Panc1 (cell line): ENCODE measurements around the gene TMEM165. TPM values are rescaled to one million over a fixed set of nuclear protein-coding genes. Genes with fewer than 3 reads are reported as not detected.
A peak's percentile ranks its signal among the peaks of the same experiment; 100 is the strongest.

Experiments used
- ATAC-seq: fragments of 200-7000 bp; cut with Tn5 transposase; 2 replicates; pipeline ENCODE4 v1.9.1; 2020; ENCODE audit warnings: mild to moderate bottlenecking, moderate library complexity
- BruUV-seq: library from RNA; stranded (reverse); fragments of 400-500 nt; replicated peaks from 2 replicates; lab custom pipeline; 2021; lab: Mats Ljungman, UMichigan
- CTCF ChIA-PET: fragments of 300-600 bp; sonication (Branson Sonifier 250); formaldehyde crosslinking; loops from one replicate; lab custom pipeline; 2022; ENCODE audit warnings: antibody characterized with exemption; lab: Charles Lee
- POLR2A ChIA-PET: fragments of 300-600 bp; sonication (Branson Sonifier 250); formaldehyde crosslinking; loops from one replicate; lab custom pipeline; 2022; ENCODE audit warnings: antibody characterized with exemption; lab: Charles Lee
- DNase-seq: peaks from one replicate; pipeline ENCODE4 v3.0.0-alpha.2; 2010; ENCODE audit warnings: low read depth, low spot score
- H3K27ac ChIP-seq: 2 replicates; pipeline ENCODE4 v1.5.1; 2011; ENCODE audit warnings: mild to moderate bottlenecking, low read length, inconsistent platforms
- H3K27me3 ChIP-seq: fragments of 200-500 bp; sonication (Bioruptor generic); 2 replicates; pipeline ENCODE4 v1.6.0; 2014; ENCODE audit warnings: low read length, inconsistent platforms; ENCODE audit not compliant: control insufficient read depth, insufficient read depth
- H3K36me3 ChIP-seq: fragments of 200-500 bp; sonication (Bioruptor generic); 2 replicates; pipeline ENCODE4 v1.5.1; 2014; ENCODE audit warnings: inconsistent platforms, mild to moderate bottlenecking, low read length, moderate library complexity; ENCODE audit not compliant: control insufficient read depth, insufficient read depth
- H3K4me1 ChIP-seq: 2 replicates; pipeline ENCODE4 v1.5.1; 2011; ENCODE audit warnings: inconsistent platforms, mild to moderate bottlenecking, low read length, moderate library complexity; ENCODE audit not compliant: control insufficient read depth, insufficient read depth
- H3K4me3 ChIP-seq, 2 experiments: 2 replicates each; pipeline ENCODE4 v1.5.1; 2011 to 2012; ENCODE audit warnings: low read depth in 2 of 2, low read length in 2 of 2, mild to moderate bottlenecking in 2 of 2, inconsistent platforms in 1 of 2, moderate library complexity in 1 of 2
- H3K9me3 ChIP-seq: fragments of 200-500 bp; sonication (Bioruptor generic); 2 replicates; pipeline ENCODE4 v1.5.1; 2014; ENCODE audit warnings: low read depth, mild to moderate bottlenecking, inconsistent platforms, low read length, moderate library complexity; ENCODE audit not compliant: control insufficient read depth, insufficient read depth
- CTCF ChIP-seq: fragments of 450-650 bp; IDR thresholded peaks from 2 replicates; pipeline ENCODE4 v1.5.1; 2017; ENCODE audit warnings: mild to moderate bottlenecking
- POLR2AphosphoS5 ChIP-seq: IDR thresholded peaks from 2 replicates; pipeline ENCODE4 v1.6.1; 2012; ENCODE audit warnings: mild to moderate bottlenecking, low read depth, low read length, moderate library complexity
- REST ChIP-seq, 2 experiments: IDR thresholded peaks; 2 replicates each; pipeline ENCODE4 v1.6.1; 2011 to 2012; ENCODE audit warnings: low read depth in 2 of 2, control low read depth in 1 of 2, low read length in 1 of 2, mild to moderate bottlenecking in 1 of 2, moderate library complexity in 1 of 2; ENCODE audit not compliant: insufficient read depth in 1 of 2
- SIN3A ChIP-seq: IDR thresholded peaks from 2 replicates; pipeline ENCODE4 v1.6.1; 2012; ENCODE audit warnings: low read depth, mild to moderate bottlenecking, low read length, moderate library complexity, borderline replicate concordance; ENCODE audit not compliant: insufficient read depth
- TCF7L2 ChIP-seq: IDR thresholded peaks from 2 replicates; pipeline ENCODE4 v1.6.1; 2011; ENCODE audit warnings: mild to moderate bottlenecking, low read depth, low read length, inconsistent platforms
- in situ Hi-C: cut with HindIII; loops from 2 replicates; pipeline ENCODE4 v1.10.0; 2016; ENCODE audit warnings: low sequenced_read_pairs, low pct_unique_long_range_greater_than_20kb
- intact Hi-C: fragments of 100-400 bp; cut with micrococcal nuclease; formaldehyde crosslinking; loops from one replicate; pipeline ENCODE4 v1.10.0; 2022; ENCODE audit not compliant: unreplicated experiment
- total RNA-seq: library from RNA; stranded (reverse); gene quantifications from one replicate; pipeline ENCODE4 v1.2.1, GENCODE V29; 2021; ENCODE audit not compliant: unreplicated experiment

The TMEM165 gene
- total RNA-seq, 1 experiment from 2014 or later, result 54.6 TPM

- Histone ChIP-seq H3K27me3 (no peaks in the 10 kb centered on the region), H3K36me3 (peaks cover 2% of the 10 kb centered on the region), H3K9me3 (no peaks in the 10 kb centered on the region), H3K4me1 (peaks cover 9% of the 10 kb centered on the region), H3K27ac (peak overlapping the region; percentile 83), H3K4me3 (peak overlapping the region; percentile 79 to 93)
- intact Hi-C loops, result loop anchor here (5.0 kb wide), 1 partner anchor 48 kb away; the partner anchor contains the start of gene SRD5A3
- no peak for DNase-seq
- no peak for TF ChIP-seq POLR2AphosphoS5
- TF ChIP-seq REST (IDR thresholded peaks at IDR 0.05; ENCODE audit: insufficient read depth in 1 of 2, low read depth in 2 of 2, low read length in 1 of 2), result no peak
- no peak for TF ChIP-seq TCF7L2
- TF ChIP-seq CTCF, result no peak
- TF ChIP-seq SIN3A, result no peak
- TSS peak; percentile 88 for BruUV-seq
- POLR2A ChIA-PET, result no interaction called here
- CTCF ChIA-PET, result no interaction called here
- in situ Hi-C loops, result no loop called here
- ATAC-seq, result no peak
These were observed 584 bp upstream of the TMEM165 start for GRCh38 chr4:55395218-55395528.

- Histone ChIP-seq H3K4me3 (peak overlapping the region; percentile 79 to 93), H3K27me3 (no peaks in the 10 kb centered on the region), H3K27ac (peak overlapping the region; percentile 78), H3K36me3 (peaks cover 2% of the 10 kb centered on the region), H3K9me3 (no peaks in the 10 kb centered on the region), H3K4me1 (peaks cover 9% of the 10 kb centered on the region)
- no TSS peak for BruUV-seq
- peak; percentile 72 for TF ChIP-seq TCF7L2
- TF ChIP-seq REST (IDR thresholded peaks at IDR 0.05; ENCODE audit: insufficient read depth in 1 of 2, low read depth in 2 of 2, low read length in 1 of 2), result no peak
- DNase-seq (no peak), ATAC-seq (peak; percentile 54)
- ChIA-PET POLR2A (no interaction called here), CTCF (no interaction called here)
- in situ Hi-C loops (no loop called here), intact Hi-C loops (loop anchor here (5.0 kb wide), 1 partner anchor 49 kb away; the partner anchor contains the start of gene SRD5A3)
These were observed 760 bp downstream of the TMEM165 start for GRCh38 chr4:55396308-55397125.
